Measurements from ENCODE around the gene ARL13B. TPM values are rescaled to one million over a fixed set of nuclear protein-coding genes. Genes with fewer than 3 reads are reported as not detected.

ARL13B gene
- total RNA-seq, 1 donor from 2014 or later, result 6.7 TPM

DNA sequence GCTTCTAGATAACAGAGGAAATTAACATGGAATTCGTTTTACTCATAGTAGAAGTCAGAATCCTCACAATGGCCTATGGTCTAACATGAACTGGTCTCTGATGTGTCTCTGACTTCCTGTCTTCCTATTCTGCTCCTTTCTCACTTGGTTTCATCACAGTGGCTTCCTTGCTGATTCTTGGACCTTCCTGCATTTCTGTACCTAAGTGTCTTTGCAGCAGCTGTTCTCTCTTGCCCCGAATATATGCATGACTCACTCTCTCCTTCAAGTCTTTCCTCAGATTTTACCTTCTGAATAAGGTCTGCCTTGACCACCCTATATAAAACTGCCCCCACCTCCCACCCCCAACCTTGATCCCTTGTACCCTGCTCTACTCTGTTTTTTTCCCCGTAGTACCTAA lies 14.1 kb downstream of the ARL13B start:
- TF ChIP-seq, protein P1, sequence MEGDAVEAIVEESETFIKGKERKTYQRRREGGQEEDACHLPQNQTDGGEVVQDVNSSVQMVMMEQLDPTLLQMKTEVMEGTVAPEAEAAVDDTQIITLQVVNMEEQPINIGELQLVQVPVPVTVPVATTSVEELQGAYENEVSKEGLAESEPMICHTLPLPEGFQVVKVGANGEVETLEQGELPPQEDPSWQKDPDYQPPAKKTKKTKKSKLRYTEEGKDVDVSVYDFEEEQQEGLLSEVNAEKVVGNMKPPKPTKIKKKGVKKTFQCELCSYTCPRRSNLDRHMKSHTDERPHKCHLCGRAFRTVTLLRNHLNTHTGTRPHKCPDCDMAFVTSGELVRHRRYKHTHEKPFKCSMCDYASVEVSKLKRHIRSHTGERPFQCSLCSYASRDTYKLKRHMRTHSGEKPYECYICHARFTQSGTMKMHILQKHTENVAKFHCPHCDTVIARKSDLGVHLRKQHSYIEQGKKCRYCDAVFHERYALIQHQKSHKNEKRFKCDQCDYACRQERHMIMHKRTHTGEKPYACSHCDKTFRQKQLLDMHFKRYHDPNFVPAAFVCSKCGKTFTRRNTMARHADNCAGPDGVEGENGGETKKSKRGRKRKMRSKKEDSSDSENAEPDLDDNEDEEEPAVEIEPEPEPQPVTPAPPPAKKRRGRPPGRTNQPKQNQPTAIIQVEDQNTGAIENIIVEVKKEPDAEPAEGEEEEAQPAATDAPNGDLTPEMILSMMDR (conservative IDR thresholded peaks at IDR 0.05; ENCODE audit: low read depth, low read length), result no peak
- no peak for DNase-seq (ENCODE audit: low read depth)
- no peak overlapping the region for H3K4me3 ChIP-seq (ENCODE audit: low read depth, low read length)

DNA sequence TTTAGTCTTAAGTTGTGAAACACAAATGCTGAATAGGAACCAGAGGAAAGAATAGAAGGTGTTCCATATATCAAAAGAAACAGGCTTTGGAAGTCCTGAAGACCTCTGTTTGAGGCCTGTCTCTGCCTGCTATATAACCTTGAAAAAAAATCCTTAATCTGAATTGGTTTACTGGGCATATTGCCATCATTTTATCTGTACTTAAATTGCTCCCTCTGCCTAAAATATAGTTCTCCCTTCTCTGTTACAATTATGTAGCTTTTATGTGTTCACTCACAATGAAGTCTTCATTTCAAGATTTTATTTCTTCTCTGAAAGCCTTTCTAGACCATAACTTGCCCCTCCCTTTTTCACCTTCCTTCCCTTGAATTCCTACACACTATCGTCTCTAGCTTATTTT lies 21.2 kb downstream of the ARL13B start:
- H3K4me3 ChIP-seq (ENCODE audit: low read depth, low read length), result no peak overlapping the region
- no peak for DNase-seq (ENCODE audit: low read depth)
- TF ChIP-seq, protein P1 (conservative IDR thresholded peaks at IDR 0.05; ENCODE audit: low read depth, low read length), result no peak

DNA sequence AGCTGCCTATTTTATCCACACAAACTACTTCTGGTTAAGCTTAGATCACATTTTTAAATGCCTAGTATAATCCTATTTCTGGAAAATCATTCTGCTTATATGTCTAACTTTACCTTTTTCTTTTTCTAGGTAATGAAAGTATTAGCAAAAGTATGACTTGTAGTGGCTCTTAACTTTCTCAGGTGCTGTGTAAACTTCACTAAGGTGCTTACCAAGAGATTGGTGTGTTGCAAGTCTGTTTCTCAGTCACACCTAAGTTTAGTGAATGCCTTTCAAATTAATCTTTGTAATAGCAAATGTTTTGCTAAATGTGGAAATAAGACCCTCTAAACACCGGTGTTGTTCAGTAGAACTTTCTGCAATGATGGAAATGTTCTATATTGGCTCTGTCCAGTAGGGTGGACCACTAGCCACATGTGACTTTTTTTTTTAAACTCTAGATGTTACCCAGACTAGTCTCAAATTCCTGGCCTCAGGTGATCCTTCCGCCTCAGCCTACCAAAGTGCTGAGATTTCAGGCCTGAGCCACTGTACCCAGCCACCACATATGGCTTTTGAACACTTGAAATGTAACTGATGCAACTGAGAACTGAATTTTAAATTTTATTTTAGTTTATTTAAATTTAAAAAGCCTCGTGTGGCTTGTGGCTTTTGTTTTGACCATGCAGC lies 22.0 kb downstream of the ARL13B start:
- no peak for DNase-seq (ENCODE audit: low read depth)
- TF ChIP-seq, protein P1 (conservative IDR thresholded peaks at IDR 0.05; ENCODE audit: low read depth, low read length), result no peak
- H3K4me3 ChIP-seq (ENCODE audit: low read depth, low read length), result no peak overlapping the region

DNA sequence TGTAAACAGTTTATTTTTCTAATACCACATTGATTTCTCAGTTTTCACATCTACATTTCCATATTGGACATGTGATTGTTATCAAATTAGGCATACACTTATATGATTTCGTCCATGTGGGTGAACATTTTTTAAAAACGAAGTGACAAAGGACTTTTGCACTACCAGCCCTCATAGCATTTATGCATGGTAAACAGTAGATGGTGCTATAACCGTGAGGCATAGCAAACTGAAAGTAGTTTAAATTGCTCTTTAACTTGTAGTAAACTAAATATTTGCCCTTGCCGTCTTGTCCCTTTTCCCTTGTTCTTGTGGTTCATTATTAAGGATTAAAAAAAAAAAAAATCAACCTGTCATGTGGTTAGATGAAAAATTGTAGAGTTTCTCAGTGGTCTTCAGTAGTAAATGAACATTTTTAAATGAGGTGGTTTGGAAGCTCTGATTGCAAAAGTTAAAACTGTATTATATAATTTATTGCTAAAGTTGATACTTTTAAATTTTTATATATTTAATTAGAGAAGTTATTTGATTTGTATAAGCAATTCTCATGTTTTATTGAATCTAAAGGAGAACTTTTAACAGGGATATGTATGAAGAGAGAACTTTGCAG lies 24.5 kb downstream of the ARL13B start:
- TF ChIP-seq, protein P1 (conservative IDR thresholded peaks at IDR 0.05; ENCODE audit: low read depth, low read length), result peak; percentile 86
- no peak for DNase-seq (ENCODE audit: low read depth)
- H3K4me3 ChIP-seq (ENCODE audit: low read depth, low read length), result peak overlapping the region; percentile 17

DNA sequence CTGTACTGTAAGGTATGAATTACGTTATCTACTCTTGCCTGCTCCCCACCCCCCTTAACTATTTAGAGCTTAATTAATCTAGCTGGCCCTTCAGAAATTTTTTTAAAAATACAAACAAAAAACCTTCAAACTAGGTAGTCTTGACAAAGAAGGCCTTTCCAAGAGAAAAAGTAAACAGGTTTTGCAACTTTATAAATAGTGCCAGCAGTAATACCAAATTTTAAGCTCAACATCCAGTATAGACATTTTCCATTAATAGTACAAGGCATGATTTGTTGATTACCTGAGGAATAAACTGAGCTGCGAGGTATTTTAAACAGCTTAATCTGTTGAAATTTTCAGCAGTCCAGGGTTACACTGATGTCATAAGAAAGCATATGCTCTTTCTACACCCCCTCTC lies 28.3 kb downstream of the ARL13B start:
- TF ChIP-seq, protein P1 (conservative IDR thresholded peaks at IDR 0.05; ENCODE audit: low read depth, low read length), result no peak
- no peak overlapping the region for H3K4me3 ChIP-seq (ENCODE audit: low read depth, low read length)
- no peak for DNase-seq (ENCODE audit: low read depth)

DNA sequence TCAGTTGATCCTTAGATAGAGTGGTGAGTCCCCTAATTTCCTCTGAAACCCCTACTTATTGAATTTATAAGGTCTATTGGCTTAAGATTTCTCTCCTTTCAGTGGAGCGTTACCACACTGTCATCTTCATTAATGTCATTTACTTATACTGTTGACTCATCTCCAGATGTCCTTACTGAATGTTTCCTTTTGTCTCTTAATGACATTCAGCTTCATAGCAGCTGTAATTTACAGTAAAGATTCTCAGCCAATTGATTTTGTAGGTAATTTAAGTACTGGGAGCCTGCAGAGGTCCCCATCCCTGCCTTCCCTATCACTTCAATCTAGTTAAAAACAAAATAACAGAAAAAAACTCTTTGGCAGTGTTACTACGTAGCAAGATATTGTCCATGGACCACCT lies 29.7 kb downstream of the ARL13B start:
- no peak for DNase-seq (ENCODE audit: low read depth)
- TF ChIP-seq, protein P1 (conservative IDR thresholded peaks at IDR 0.05; ENCODE audit: low read depth, low read length), result no peak
- no peak overlapping the region for H3K4me3 ChIP-seq (ENCODE audit: low read depth, low read length)

DNA sequence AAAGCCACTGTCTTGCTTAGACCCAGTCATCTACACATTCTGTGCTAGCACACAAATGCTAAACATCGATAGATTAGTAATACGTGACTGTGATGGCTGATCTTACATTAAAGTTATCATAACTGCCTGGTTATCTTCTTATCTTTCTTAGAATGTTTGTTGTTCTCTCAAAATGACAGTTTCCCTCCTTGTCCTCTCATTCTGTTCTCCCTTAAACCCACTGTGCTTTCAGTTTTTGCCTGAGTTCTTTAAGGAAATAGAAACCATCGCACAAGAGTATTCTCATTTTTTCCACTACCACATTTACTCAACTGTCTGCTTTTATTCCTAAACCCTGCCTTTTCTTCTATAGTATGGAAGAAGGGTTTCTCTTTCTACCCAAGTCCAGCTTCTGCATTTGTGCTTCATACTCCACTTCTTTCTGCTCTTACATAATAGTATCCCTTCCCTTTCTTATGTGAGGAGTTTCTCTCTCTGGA lies 31.3 kb downstream of the ARL13B start:
- TF ChIP-seq, protein P1 (conservative IDR thresholded peaks at IDR 0.05; ENCODE audit: low read depth, low read length), result no peak
- no peak for DNase-seq (ENCODE audit: low read depth)
- H3K4me3 ChIP-seq (ENCODE audit: low read depth, low read length), result no peak overlapping the region

All from epithelial cell of proximal tubule (primary cell).